ENCODE results near the gene NOSIP. TPM values are rescaled to one million over a fixed set of nuclear protein-coding genes. Genes with fewer than 3 reads are reported as not detected.

NOSIP gene
- total RNA-seq, 2 experiments from 2014 or later: 35.1 to 74.7 TPM

GRCh38 chr19:49573009-49573408 lies 7.3 kb downstream of the NOSIP start:
- no peaks in the 10 kb centered on the region for H3K9me2 ChIP-seq (ENCODE audit: insufficient read depth, low read length)
- CTCF ChIA-PET (ENCODE audit: unreplicated experiment): no interaction called here
- no peak overlapping the region for H3K4me2 ChIP-seq (ENCODE audit: low read length)
- no peaks in the 10 kb centered on the region for H4K20me1 ChIP-seq (ENCODE audit: insufficient read depth, low read length)
- POLR2A ChIA-PET: interaction anchor here (1.0 kb wide), 1 partner anchor 8 kb away, joined by 3 read pairs; the partner anchor contains the start of gene PRRG2
- H3K27ac ChIP-seq (ENCODE audit: low read depth, low read length, poor library complexity, severe bottlenecking): no peak overlapping the region
- intact Hi-C loops (cut with micrococcal nuclease; ENCODE audit: unreplicated experiment): no loop called here
- peaks cover 4% of the 10 kb centered on the region; the same call in 1 of the 2 replicates for H3K79me2 ChIP-seq (ENCODE audit: insufficient read depth, low read depth, low read length)
- peaks cover 16% of the 10 kb centered on the region; the same call in 1 of the 2 replicates for H3K36me3 ChIP-seq (ENCODE audit: insufficient read depth, low read length)
- no peak overlapping the region for H3K4me3 ChIP-seq (ENCODE audit: low read depth, low read length, poor library complexity, severe bottlenecking)
- no peak overlapping the region for H2AFZ ChIP-seq (ENCODE audit: low read length)
- H3K4me1 ChIP-seq (ENCODE audit: insufficient read depth, low read length, poor library complexity, severe bottlenecking): peaks cover 19% of the 10 kb centered on the region
- TF ChIP-seq EZH2phosphoT487 (IDR thresholded peaks at IDR 0.05; ENCODE audit: borderline replicate concordance, low read depth, low read length) (no peak), CTCF (conservative IDR thresholded peaks at IDR 0.05; ENCODE audit: low read length) (no peak)
- no TSS peak for BruUV-seq (replicated peaks)
- no peak for DNase-seq (ENCODE audit: low spot score)
- H3K9me3 ChIP-seq (ENCODE audit: low read length): no peaks in the 10 kb centered on the region

GRCh38 chr19:49570997-49571676 lies 9.2 kb downstream of the NOSIP start:
- Histone ChIP-seq H3K36me3 (ENCODE audit: insufficient read depth, low read length) (peaks cover 17% of the 10 kb centered on the region), H4K20me1 (ENCODE audit: insufficient read depth, low read length) (no peaks in the 10 kb centered on the region), H2AFZ (ENCODE audit: low read length) (no peak overlapping the region), H3K9me2 (ENCODE audit: insufficient read depth, low read length) (no peaks in the 10 kb centered on the region), H3K9me3 (ENCODE audit: low read length) (no peaks in the 10 kb centered on the region), H3K4me1 (ENCODE audit: insufficient read depth, low read length, poor library complexity, severe bottlenecking) (peaks cover 22% of the 10 kb centered on the region), H3K79me2 (ENCODE audit: insufficient read depth, low read depth, low read length) (no peaks in the 10 kb centered on the region), H3K4me2 (ENCODE audit: low read length) (peak overlapping the region; percentile 66), H3K4me3 (ENCODE audit: low read depth, low read length, poor library complexity, severe bottlenecking) (no peak overlapping the region), H3K27ac (ENCODE audit: low read depth, low read length, poor library complexity, severe bottlenecking) (peak overlapping the region; percentile 45)
- BruUV-seq (replicated peaks): no TSS peak
- DNase-seq (ENCODE audit: low spot score): peak; percentile 42
- intact Hi-C loops (cut with micrococcal nuclease; ENCODE audit: unreplicated experiment): loop anchor here (1.0 to 2.0 kb wide), 2 partner anchors 24 to 68 kb away; no protein-coding TSS in a partner anchor
- CTCF ChIA-PET (ENCODE audit: unreplicated experiment): interaction anchor here (0.5 to 0.8 kb wide), 2 partner anchors 12 to 23 kb away, joined by 3 read pairs; no protein-coding TSS in a partner anchor
- TF ChIP-seq CTCF (conservative IDR thresholded peaks at IDR 0.05; ENCODE audit: low read length) (peak; percentile 68), EZH2phosphoT487 (IDR thresholded peaks at IDR 0.05; ENCODE audit: borderline replicate concordance, low read depth, low read length) (no peak)
- POLR2A ChIA-PET: interaction anchor here (1.0 kb wide), 1 partner anchor 35 kb away, joined by 3 read pairs; no protein-coding TSS in a partner anchor
